Right renal pelvis (tissue), 4 donors: Measurements from ENCODE around the gene INTS3. TPM values are rescaled to one million over a fixed set of nuclear protein-coding genes. Genes with fewer than 3 reads are reported as not detected.

Experiments used
- DNase-seq, 4 donors: peaks; one replicate each; pipeline ENCODE4 v3.0.0-alpha.2; 2013; ENCODE audit warnings: low read depth in 4 of 4, low spot score in 3 of 4, missing footprints in 1 of 4
- polyA plus RNA-seq, 4 donors: library from polyadenylated mRNA; unstranded; fragments of 120-200 nt; gene quantifications; one replicate each; pipeline ENCODE4 v1.2.1, GENCODE V29; 2013; ENCODE audit not compliant: insufficient read length in 4 of 4

INTS3 gene, protein sequence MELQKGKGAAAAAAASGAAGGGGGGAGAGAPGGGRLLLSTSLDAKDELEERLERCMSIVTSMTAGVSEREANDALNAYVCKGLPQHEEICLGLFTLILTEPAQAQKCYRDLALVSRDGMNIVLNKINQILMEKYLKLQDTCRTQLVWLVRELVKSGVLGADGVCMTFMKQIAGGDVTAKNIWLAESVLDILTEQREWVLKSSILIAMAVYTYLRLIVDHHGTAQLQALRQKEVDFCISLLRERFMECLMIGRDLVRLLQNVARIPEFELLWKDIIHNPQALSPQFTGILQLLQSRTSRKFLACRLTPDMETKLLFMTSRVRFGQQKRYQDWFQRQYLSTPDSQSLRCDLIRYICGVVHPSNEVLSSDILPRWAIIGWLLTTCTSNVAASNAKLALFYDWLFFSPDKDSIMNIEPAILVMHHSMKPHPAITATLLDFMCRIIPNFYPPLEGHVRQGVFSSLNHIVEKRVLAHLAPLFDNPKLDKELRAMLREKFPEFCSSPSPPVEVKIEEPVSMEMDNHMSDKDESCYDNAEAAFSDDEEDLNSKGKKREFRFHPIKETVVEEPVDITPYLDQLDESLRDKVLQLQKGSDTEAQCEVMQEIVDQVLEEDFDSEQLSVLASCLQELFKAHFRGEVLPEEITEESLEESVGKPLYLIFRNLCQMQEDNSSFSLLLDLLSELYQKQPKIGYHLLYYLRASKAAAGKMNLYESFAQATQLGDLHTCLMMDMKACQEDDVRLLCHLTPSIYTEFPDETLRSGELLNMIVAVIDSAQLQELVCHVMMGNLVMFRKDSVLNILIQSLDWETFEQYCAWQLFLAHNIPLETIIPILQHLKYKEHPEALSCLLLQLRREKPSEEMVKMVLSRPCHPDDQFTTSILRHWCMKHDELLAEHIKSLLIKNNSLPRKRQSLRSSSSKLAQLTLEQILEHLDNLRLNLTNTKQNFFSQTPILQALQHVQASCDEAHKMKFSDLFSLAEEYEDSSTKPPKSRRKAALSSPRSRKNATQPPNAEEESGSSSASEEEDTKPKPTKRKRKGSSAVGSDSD
- polyA plus RNA-seq: 100 to 1,000 TPM in 2 of 4 donors, 10 to 100 TPM in 2; 89.5 to 122 (median 97.7) TPM

DNA sequence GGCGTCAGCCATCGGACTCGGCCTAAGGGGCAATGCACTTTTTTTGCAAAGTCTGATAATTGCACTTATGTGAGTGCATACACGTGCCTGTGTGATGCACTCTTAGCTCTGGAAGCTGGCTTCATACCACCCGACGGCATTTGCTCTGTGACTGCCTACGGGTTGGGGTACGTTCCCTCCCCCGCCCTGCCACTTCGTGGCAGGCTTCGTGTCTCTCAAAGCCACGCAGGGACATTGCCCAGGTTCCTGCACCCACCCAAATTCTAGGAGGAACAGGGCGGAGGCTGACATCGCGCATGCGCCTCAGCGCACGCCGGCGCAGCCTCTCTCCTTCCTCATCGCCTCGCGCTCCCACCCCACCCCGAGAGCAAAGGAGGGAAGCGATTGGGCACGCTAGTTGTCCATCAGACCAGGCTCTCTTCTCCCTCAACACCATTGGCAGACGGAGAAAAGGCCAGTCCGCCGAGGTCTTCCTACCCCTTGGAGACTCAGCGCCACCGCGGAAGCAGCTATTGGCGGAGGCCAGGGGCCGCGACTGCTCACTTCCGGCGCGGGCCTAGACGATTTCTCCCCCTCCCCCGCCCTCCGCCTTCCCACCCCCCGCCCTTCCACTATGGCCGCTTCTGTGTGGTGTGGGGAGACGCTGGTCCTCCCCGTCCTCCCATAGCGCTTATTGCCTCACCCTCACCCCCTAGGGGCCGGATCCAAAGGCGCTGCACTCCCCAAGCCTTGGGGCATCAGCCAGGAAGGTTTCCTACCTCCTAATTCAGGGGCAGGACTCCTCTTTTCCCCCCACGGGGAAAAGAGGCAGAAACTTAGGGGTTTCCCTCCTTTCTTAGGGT is at the start of gene INTS3:
INTS3 (plus strand) TSS at position 588 of the 842 bp plus-strand sequence. CDS start 585 bp downstream, outside the sequence.
- DNase-seq: peak; percentile 98 to 100 (median 100)

DNA sequence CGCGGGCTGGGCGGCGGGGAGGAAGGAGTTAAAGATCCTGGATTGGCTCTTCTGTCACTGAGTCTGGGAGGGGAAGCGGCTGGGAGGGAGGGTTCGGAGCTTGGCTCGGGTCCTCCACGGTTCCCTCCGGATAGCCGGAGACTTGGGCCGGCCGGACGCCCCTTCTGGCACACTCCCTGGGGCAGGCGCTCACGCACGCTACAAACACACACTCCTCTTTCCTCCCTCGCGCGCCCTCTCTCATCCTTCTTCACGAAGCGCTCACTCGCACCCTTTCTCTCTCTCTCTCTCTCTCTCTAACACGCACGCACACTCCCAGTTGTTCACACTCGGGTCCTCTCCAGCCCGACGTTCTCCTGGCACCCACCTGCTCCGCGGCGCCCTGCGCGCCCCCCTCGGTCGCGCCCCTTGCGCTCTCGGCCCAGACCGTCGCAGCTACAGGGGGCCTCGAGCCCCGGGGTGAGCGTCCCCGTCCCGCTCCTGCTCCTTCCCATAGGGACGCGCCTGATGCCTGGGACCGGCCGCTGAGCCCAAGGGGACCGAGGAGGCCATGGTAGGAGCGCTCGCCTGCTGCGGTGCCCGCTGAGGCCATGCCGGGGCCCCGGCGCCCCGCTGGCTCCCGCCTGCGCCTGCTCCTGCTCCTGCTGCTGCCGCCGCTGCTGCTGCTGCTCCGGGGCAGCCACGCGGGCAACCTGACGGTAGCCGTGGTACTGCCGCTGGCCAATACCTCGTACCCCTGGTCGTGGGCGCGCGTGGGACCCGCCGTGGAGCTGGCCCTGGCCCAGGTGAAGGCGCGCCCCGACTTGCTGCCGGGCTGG is 49.1 kb upstream of the INTS3 start, which contains the start of gene NPR1:
NPR1 (plus strand) TSS at position 170 of the 818 bp plus-strand sequence; CDS start at position 591, 421 bp downstream.
- DNase-seq: no peak

DNA sequence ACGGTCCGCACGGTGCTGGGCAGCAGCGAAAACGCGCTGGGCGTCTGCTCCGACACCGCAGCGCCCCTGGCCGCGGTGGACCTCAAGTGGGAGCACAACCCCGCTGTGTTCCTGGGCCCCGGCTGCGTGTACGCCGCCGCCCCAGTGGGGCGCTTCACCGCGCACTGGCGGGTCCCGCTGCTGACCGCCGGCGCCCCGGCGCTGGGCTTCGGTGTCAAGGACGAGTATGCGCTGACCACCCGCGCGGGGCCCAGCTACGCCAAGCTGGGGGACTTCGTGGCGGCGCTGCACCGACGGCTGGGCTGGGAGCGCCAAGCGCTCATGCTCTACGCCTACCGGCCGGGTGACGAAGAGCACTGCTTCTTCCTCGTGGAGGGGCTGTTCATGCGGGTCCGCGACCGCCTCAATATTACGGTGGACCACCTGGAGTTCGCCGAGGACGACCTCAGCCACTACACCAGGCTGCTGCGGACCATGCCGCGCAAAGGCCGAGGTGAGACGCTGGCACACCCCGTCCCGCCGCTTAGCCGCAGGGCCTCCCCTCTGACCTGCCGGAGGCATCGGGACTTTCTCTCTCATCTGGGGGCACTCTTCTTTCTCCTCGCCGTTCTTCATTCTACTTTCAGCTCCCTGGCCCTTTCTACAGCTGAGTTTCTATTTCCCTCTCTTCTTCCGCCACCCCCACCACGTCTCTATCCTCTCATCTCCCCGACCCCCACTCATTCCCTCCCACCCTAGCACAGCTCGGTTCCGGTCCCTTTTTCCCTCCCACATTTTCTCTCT is 48.3 kb upstream of the INTS3 start:
- DNase-seq: no peak

DNA sequence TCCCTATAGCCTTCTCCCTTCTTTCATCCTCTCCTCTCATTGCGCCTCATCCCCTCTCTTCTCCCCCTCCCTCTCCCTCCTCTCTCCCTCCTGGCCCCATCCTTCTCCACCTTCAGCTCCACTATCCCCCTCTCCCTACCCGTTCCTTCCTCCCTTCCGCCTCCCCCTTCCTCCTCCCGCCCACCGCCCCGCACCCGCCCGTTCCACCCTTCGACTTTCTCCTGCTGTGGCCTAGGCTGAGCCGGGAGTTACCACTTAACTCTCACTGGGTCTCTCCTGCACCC is 47.8 kb upstream of the INTS3 start:
- no peak for DNase-seq

DNA sequence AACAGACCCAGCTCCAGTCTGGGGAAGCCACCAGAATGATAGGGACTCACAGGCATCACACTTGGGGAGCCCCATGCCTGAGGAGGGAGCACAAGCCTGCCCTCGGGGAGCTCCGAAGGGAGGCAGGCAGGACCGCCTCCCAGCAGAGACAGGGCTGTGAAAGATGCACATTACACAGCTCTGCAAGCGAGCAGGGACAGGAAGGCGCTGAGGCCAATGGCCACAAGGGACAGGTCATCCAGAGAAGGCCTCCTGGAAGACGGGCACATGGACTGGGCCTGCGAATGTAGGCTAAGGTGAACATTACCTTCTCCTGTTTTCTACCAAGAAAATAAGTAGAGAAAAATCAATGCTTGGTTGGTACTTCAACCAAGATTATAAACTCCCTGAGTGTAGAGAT is 45.1 kb upstream of the INTS3 start:
- no peak for DNase-seq

DNA sequence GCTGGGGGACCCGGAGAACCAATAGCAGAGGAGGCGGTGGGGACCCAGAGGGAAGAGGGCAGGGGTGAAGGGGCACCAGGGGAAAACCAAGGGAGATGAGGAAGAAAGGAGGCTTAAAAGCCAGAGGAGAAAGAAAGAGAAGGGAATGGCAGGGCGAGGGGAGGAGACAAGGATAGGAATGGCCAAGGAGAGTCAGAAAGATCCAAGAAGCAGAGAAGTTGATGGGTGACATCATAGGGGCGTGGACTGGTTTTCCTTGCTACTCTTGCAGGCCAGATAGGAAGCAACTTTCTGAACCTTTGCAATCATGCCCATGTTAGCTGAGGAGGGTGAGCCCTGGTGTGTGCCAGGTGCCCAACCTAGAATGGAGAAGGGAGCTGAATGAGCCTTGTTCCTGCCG is 44.0 kb upstream of the INTS3 start:
- DNase-seq: no peak

GRCh38 chr1:153684892-153685291 is 43.0 kb upstream of the INTS3 start:
- no peak for DNase-seq

- no peak for DNase-seq
Observed at GRCh38 chr1:153685544-153686340, 42.1 kb upstream of the INTS3 start.

- DNase-seq: no peak
Observed at GRCh38 chr1:153687346-153688125, 40.3 kb upstream of the INTS3 start.

- no peak for DNase-seq
Observed at GRCh38 chr1:153688276-153688675, 39.6 kb upstream of the INTS3 start.

GRCh38 chr1:153688736-153689328 is 39.0 kb upstream of the INTS3 start:
- DNase-seq: no peak

- no peak for DNase-seq
Observed at GRCh38 chr1:153693466-153693865, 34.4 kb upstream of the INTS3 start.

DNA sequence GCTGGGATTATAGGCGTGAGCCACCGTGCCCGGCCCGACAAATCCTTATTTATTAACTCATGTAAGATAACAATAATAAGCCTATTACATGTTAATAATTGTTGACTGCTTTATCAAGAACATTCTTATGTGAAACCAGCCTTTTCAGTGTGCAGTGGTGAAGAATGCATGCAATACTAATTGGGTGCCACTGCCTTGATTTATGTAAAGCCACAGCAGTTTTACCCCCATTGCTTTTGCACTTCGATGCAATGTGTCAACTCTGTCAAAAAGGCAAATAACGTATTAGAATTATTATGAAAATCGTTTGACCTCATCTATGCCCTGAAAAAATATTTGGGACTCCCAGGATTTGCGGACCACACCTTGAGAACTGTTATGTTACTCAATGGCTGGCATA is 31.1 kb upstream of the INTS3 start:
- no peak for DNase-seq

DNA sequence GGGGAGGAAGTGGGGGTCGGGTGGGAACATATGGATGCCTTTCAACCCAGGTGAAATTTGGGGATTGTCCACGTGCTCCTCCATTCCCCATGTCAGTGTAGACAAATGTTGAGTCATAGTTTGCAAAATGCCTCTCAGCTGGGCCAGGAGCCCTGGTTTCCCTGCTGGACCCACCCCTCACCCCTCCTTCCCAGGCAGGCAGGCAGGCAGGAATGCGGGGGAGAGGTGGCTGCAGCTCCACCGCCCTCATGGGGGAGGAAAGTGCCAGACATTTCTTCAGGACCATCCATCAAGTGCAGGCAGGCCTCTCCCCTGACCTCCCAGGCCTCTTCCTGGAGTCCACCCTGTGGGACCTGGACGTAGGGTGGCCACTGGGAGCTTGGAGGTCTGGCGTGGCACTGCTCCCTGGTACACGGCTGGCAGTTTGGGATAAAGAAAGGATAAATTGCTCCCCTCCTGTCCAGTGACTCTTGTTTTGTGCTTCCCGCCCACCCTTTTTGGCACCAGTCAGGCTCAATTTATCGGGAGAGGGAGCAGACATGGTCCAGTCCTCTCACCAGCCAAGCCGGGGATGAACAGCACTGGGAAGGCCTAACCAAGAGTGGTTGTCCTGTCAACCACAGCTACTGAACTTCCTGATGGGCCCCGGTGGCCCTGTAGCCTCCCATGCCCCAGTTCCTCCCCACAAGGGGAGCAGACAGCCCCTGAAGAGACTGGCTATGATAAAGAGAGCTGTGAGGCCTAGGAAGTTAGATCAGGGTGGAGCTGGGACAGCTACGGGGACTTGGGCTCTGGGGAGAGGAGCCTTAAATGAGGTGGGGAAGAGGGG is 30.4 kb upstream of the INTS3 start:
- DNase-seq: peak in 3 of 4 donors; percentile 51 to 86 (median 82)

DNA sequence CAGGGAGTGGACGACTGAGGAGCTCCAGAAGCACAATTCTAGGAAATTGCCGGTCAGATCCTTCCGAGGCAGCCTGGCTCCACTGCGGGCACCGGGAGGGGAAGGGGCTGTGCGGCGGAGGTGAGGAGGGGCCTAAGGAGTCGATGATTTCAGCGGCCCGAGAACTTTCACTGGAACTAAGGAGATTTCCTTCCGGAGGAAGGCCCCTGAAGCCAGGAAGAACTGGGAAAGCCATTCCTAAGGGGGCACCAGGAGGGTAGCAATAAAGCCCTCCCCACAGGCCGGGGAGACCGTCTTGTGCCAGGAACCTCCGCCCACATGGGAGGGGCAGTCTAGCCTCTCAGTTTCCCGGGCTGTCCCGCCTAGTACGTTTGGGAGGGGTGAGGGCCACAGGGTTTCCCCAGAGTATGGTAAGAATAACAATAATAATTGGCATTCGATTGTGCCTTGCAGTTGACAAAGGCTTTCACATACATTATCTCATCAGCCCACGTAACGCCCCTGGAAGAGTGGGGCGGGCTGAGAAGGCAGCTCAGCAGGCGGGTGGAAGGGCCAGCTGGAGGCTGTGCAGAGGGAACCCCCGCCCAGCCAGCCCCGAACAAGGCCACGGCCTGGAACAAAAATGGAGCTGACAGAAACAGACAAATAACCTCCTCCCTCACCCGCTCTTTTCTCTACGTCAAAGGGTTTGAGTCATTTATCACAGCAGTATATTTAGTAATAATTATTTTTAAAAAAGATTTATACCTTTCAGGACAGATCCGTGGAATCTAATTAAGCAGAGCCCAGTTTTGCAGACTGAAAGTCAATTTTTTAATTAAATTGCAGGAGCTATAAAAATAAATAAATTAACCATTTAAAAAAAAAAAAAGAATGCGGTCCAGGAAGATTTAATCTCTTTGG is 29.6 kb upstream of the INTS3 start:
- DNase-seq: peak in 1 of 4 donors; percentile 38
